Fibroblast of the aortic adventitia (primary cell): Measurements from ENCODE around the gene SNX8. TPM values are rescaled to one million over a fixed set of nuclear protein-coding genes. Genes with fewer than 3 reads are reported as not detected.

Experiments
- DNase-seq: peaks from one replicate; pipeline ENCODE4 v3.0.0-alpha.2; 2010; ENCODE audit warnings: low read depth
- H3K4me3 ChIP-seq: 2 replicates; pipeline ENCODE4 v1.5.1; 2011; ENCODE audit warnings: low read depth, mild to moderate bottlenecking, control low read depth, low read length, moderate library complexity
- CTCF ChIP-seq: IDR thresholded peaks from 2 replicates; pipeline ENCODE4 v1.5.1; 2011; ENCODE audit warnings: mild to moderate bottlenecking, low read length, control low read depth, inconsistent platforms; ENCODE audit not compliant: insufficient read depth
- total RNA-seq: library from RNA; depleted of rRNA; stranded (reverse); fragments of >200 nt; gene quantifications from 2 replicates; pipeline ENCODE4 v1.2.3, GENCODE V29; 2012; ENCODE audit warnings: low replicate concordance

SNX8 gene
- total RNA-seq, 1 donor, result 19.4 TPM

GRCh38 chr7:2263176-2263575, 51.1 kb downstream of the SNX8 start:
- no peak for DNase-seq
- no peak for TF ChIP-seq CTCF
- H3K4me3 ChIP-seq, result no peak overlapping the region

- TF ChIP-seq CTCF, result no peak
- no peak overlapping the region for H3K4me3 ChIP-seq
- no peak for DNase-seq
These were observed 52.6 kb downstream of the SNX8 start for GRCh38 chr7:2261611-2262010.

GRCh38 chr7:2260820-2261219, 53.4 kb downstream of the SNX8 start:
- no peak for DNase-seq
- H3K4me3 ChIP-seq, result no peak overlapping the region
- no peak for TF ChIP-seq CTCF

GRCh38 chr7:2259480-2259879, 54.8 kb downstream of the SNX8 start:
- no peak for DNase-seq
- H3K4me3 ChIP-seq, result no peak overlapping the region
- TF ChIP-seq CTCF, result no peak

GRCh38 chr7:2258661-2259365, 55.4 kb downstream of the SNX8 start:
- DNase-seq, result no peak
- H3K4me3 ChIP-seq, result no peak overlapping the region
- no peak for TF ChIP-seq CTCF

GRCh38 chr7:2257651-2258050, 56.6 kb downstream of the SNX8 start:
- DNase-seq, result no peak
- no peak overlapping the region for H3K4me3 ChIP-seq
- TF ChIP-seq CTCF, result no peak

- H3K4me3 ChIP-seq, result no peak overlapping the region
- no peak for DNase-seq
- no peak for TF ChIP-seq CTCF
These were observed 57.1 kb downstream of the SNX8 start for GRCh38 chr7:2257046-2257551.
